ENCODE data around the gene ZNF474.

ZNF474 gene

GRCh38 chr5:122154910-122155309 lies 25.6 kb downstream of the ZNF474 start:
- no peak for DNase-seq

- DNase-seq, result no peak
These were observed 26.2 kb downstream of the ZNF474 start for GRCh38 chr5:122155546-122155945.

- no peak for DNase-seq
These were observed 27.5 kb downstream of the ZNF474 start for GRCh38 chr5:122156724-122157325.

- DNase-seq, result no peak
These were observed 32.8 kb downstream of the ZNF474 start for GRCh38 chr5:122162100-122162638.

GRCh38 chr5:122163121-122164069 lies 34.0 kb downstream of the ZNF474 start:
- no peak for DNase-seq

- DNase-seq, result no peak
These were observed 34.7 kb downstream of the ZNF474 start for GRCh38 chr5:122164070-122164435.

GRCh38 chr5:122164831-122165558 lies 35.6 kb downstream of the ZNF474 start:
- DNase-seq, result no peak

GRCh38 chr5:122165559-122166078 lies 36.3 kb downstream of the ZNF474 start:
- DNase-seq, result no peak

- DNase-seq, result no peak
These were observed 40.2 kb downstream of the ZNF474 start for GRCh38 chr5:122169350-122170103.

- DNase-seq, result no peak
These were observed 41.3 kb downstream of the ZNF474 start for GRCh38 chr5:122170620-122171019.

- no peak for DNase-seq
These were observed 42.9 kb downstream of the ZNF474 start for GRCh38 chr5:122172207-122172606.

GRCh38 chr5:122173474-122174415 lies 44.4 kb downstream of the ZNF474 start:
- no peak for DNase-seq

GRCh38 chr5:122175091-122175490 lies 45.7 kb downstream of the ZNF474 start:
- no peak for DNase-seq

GRCh38 chr5:122175852-122176251 lies 46.5 kb downstream of the ZNF474 start:
- no peak for DNase-seq

- DNase-seq, result no peak
These were observed 47.8 kb downstream of the ZNF474 start for GRCh38 chr5:122177161-122177560.

- no peak for DNase-seq
These were observed 50.4 kb downstream of the ZNF474 start for GRCh38 chr5:122179701-122180100.

GRCh38 chr5:122180146-122180712 lies 50.9 kb downstream of the ZNF474 start:
- no peak for DNase-seq

GRCh38 chr5:122180863-122181548 lies 51.7 kb downstream of the ZNF474 start:
- DNase-seq, result no peak

- no peak for DNase-seq
These were observed 52.5 kb downstream of the ZNF474 start for GRCh38 chr5:122181863-122182262.

- no peak for DNase-seq
These were observed 53.2 kb downstream of the ZNF474 start for GRCh38 chr5:122182491-122182921.

All from CD4-positive, alpha-beta T cell treated with Interleukin-6 for 4 hours (primary cell).